ENCODE results near the gene MKRN3.

DNA sequence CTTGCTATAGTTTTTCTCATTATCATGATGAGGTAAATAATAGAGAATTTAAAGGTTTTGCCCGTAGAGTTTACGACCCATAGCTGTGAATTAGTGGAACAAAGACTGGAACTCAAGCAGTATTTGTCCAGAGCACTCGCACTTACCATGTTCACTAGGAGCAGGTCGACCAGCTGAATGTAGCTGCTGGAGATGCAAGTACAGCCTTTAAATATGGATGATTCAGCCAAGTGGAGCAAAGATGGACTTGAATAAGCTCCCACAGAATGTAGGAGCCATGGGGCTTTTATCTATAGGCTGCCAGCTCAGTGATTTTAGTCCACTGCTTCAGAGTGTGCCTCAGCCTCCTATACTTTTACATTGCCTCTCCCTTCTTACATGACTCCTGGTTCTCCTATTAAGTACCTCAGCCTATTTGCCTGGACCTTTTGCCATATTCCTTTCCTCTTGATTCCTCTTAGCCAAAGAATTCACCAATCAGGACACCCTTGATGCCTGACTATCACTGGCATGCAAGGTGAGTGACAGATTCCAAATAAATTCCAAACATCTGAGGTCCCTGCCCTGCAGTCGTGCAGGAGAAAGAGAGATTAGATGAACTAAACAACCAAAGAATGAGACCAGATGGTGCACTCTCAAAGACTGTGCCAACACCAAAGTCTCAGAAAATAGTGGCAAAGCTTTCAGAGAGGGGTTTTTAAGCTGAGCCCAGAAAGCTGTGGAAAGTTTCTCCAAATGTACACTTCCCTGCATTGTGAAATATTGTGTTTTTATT lies 3.9 kb downstream of the MKRN3 start:
- TF ChIP-seq GATA2 (IDR thresholded peaks at IDR 0.05; ENCODE audit: low read depth, low read length) (no peak), GATA3 (IDR thresholded peaks at IDR 0.05; ENCODE audit: low read depth, low read length) (no peak)
